LNCaP clone FGC (cell line): Measurements from ENCODE around the gene CACNA1C.

Source experiments
- DNase-seq: peaks from one replicate; pipeline ENCODE4 v3.0.0-alpha.2; 2011; ENCODE audit warnings: low read depth
- H3K4me3 ChIP-seq: 2 replicates; pipeline ENCODE4 v1.5.1; 2011; ENCODE audit warnings: mild to moderate bottlenecking, low read depth, low read length, control low read depth
- TF ChIP-seq, protein P1 (sequence below): IDR thresholded peaks from 2 replicates; pipeline ENCODE4 v1.5.1; 2012; ENCODE audit warnings: mild to moderate bottlenecking; ENCODE audit not compliant: control insufficient read depth, insufficient read depth; ENCODE audit errors: extremely low read depth

Gene CACNA1C

GRCh38 chr12:2180737-2181082 is 127.9 kb downstream of the CACNA1C start:
- TF ChIP-seq, protein P1, sequence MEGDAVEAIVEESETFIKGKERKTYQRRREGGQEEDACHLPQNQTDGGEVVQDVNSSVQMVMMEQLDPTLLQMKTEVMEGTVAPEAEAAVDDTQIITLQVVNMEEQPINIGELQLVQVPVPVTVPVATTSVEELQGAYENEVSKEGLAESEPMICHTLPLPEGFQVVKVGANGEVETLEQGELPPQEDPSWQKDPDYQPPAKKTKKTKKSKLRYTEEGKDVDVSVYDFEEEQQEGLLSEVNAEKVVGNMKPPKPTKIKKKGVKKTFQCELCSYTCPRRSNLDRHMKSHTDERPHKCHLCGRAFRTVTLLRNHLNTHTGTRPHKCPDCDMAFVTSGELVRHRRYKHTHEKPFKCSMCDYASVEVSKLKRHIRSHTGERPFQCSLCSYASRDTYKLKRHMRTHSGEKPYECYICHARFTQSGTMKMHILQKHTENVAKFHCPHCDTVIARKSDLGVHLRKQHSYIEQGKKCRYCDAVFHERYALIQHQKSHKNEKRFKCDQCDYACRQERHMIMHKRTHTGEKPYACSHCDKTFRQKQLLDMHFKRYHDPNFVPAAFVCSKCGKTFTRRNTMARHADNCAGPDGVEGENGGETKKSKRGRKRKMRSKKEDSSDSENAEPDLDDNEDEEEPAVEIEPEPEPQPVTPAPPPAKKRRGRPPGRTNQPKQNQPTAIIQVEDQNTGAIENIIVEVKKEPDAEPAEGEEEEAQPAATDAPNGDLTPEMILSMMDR: no peak
- no peak for DNase-seq
- H3K4me3 ChIP-seq: no peak overlapping the region

DNA sequence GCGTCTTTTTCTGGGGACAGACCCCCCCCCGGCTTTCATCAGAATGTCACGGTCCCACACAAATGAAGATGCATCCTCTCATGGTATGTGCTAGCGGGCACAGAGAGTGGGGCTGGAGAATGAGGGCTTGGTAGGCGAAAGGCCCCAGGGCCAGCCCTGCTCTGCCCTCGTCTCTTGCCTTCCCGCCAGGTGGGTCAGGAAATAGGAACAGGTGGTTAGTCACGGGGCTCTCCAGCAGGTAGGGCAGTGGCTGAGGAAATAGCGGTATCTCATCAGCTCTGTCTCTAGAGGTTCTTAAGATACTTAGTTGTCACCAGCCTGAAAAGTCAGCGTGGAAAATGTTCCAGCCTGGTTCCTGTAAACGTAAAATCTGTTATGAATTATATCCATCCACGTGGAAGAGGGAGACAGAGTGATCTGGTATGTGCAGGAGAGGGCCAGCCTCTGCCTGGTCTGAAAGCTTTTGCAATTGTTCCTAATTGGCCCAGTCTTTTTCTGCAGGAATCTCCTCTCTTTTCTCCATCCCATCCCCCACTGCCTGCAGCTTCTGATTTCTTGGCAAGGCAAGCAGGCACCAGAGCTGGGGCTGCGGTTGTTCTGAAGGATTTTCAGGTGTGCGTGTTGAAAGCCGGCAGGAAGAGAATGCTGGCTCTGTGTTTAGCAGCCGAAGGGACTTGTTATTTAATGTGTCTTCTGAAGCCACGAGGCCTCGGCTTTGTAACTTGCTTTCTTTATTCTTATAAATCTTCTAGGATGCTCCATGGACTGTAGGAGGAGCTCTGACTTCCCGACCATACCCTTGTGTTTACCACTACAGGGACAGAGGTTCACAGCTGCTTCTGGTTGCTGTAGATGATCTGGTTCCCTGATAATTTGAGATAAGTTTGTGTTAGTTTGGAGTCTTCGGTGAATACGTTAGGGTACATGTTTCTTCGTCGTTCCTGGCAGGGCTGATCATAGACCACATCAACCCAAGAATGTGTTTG is 131.1 kb downstream of the CACNA1C start:
- TF ChIP-seq, protein P1: no peak
- no peak for DNase-seq

GRCh38 chr12:2185751-2186341 is 133.1 kb downstream of the CACNA1C start:
- no peak overlapping the region for H3K4me3 ChIP-seq
- TF ChIP-seq, protein P1: no peak
- DNase-seq: no peak

More for the DNA sequence above, 131.1 kb downstream of the CACNA1C start:
- no peak overlapping the region for H3K4me3 ChIP-seq

DNA sequence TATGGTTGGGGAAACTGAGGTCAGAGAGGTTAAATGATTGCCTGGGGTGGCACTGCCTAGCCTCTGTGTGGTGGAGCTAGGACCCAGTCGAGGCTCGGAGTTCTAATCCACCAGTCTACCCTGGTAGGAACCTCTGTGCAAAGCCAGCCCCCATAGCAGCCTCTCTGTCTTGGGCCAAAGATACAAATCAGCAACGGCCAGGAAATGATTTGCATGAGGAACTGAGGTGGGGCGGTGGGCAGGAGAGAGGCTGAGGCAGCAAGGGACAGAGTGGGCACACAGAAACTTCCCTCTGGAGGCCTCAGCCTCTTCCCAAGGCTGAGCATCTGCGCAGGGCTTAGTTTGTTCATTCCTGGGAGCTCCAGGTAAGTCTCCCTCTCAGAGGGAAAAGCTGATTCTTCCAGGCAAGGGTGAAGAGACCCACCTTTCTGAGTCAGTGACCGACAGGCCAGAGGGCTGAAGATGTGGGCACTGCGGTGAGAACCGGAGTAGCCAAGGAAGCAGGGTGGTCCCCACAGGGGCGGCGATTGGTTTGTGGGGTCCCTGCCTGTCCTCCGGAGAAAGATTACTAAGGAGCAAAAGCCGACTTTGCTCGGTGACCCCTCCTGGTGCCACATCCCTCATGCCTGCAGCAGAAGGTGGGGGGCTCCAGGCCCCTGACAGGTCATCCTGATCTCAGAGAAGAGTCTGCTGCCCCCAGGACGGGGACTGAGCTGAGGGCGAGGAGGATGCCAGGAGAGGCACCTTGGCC is 134.6 kb downstream of the CACNA1C start:
- TF ChIP-seq, protein P1: no peak
- DNase-seq: no peak
- no peak overlapping the region for H3K4me3 ChIP-seq

- TF ChIP-seq, protein P1: no peak
- no peak overlapping the region for H3K4me3 ChIP-seq
- no peak for DNase-seq
Observed at GRCh38 chr12:2190085-2190484, 137.3 kb downstream of the CACNA1C start.

- TF ChIP-seq, protein P1: no peak
- H3K4me3 ChIP-seq: no peak overlapping the region
- no peak for DNase-seq
Observed at GRCh38 chr12:2190896-2191533, 138.2 kb downstream of the CACNA1C start.
